Hepatocyte (in vitro differentiated cells): ENCODE data around the gene IMPACT. TPM values are rescaled to one million over a fixed set of nuclear protein-coding genes. Genes with fewer than 3 reads are reported as not detected.

Source experiments
- DNase-seq: peaks from one replicate; pipeline ENCODE4 v3.0.0-alpha.2; 2016; ENCODE audit warnings: low spot score
- H2AFZ ChIP-seq: fragments of 200-600 bp; sonication (generic); 2 replicates; pipeline ENCODE4 v1.6.0; 2016; ENCODE audit warnings: antibody characterized with exemption, mild to moderate bottlenecking
- H3K27ac ChIP-seq: fragments of 200-600 bp; sonication (generic); 2 replicates; pipeline ENCODE4 v1.5.1; 2016; ENCODE audit warnings: mild to moderate bottlenecking
- H3K27me3 ChIP-seq: fragments of 200-600 bp; sonication (generic); 2 replicates; pipeline ENCODE4 v1.6.1; 2016
- H3K36me3 ChIP-seq: fragments of 200-600 bp; sonication (generic); replicated peaks from 2 replicates; pipeline ENCODE4 v1.5.1; 2016; ENCODE audit warnings: low read depth; ENCODE audit not compliant: insufficient read depth
- H3K4me1 ChIP-seq: fragments of 200-600 bp; sonication (generic); 2 replicates; pipeline ENCODE4 v1.5.1; 2016; ENCODE audit warnings: mild to moderate bottlenecking, moderate library complexity; ENCODE audit not compliant: insufficient read depth
- H3K4me2 ChIP-seq: fragments of 200-600 bp; sonication (generic); 2 replicates; pipeline ENCODE4 v1.6.0; 2016
- H3K4me3 ChIP-seq: fragments of 200-600 bp; sonication (generic); 2 replicates; pipeline ENCODE4 v1.5.1; 2016; ENCODE audit warnings: mild to moderate bottlenecking
- H3K79me2 ChIP-seq: fragments of 200-600 bp; sonication (generic); 2 replicates; pipeline ENCODE4 v1.6.0; 2017; ENCODE audit warnings: mild to moderate bottlenecking
- H3K9me2 ChIP-seq: fragments of 200-600 bp; sonication (generic); replicated peaks from 2 replicates; pipeline ENCODE4 v1.6.0; 2017; ENCODE audit warnings: mild to moderate bottlenecking; ENCODE audit not compliant: insufficient read depth
- H3K9me3 ChIP-seq: fragments of 200-600 bp; sonication (generic); 2 replicates; pipeline ENCODE4 v1.5.1; 2016; ENCODE audit warnings: low read depth, mild to moderate bottlenecking
- H4K20me1 ChIP-seq: fragments of 200-600 bp; sonication (generic); 2 replicates; pipeline ENCODE4 v1.6.0; 2016; ENCODE audit warnings: mild to moderate bottlenecking; ENCODE audit not compliant: insufficient read depth, poor library complexity, severe bottlenecking
- CTCF ChIP-seq: fragments of 200-600 bp; sonication (generic); IDR thresholded peaks from 2 replicates; pipeline ENCODE4 v1.5.1; 2016; ENCODE audit warnings: antibody characterized with exemption, mild to moderate bottlenecking; ENCODE audit not compliant: poor library complexity
- EZH2 ChIP-seq: fragments of 200-600 bp; sonication (generic); IDR thresholded peaks from 2 replicates; pipeline ENCODE4 v1.6.1; 2016; ENCODE audit warnings: antibody characterized with exemption, mild to moderate bottlenecking, borderline replicate concordance
- EZH2phosphoT487 ChIP-seq: fragments of 200-600 bp; sonication (generic); IDR thresholded peaks from one replicate; pipeline ENCODE4 v1.6.1; 2018; ENCODE audit warnings: antibody characterized with exemption, mild to moderate bottlenecking, low read depth, moderate library complexity; ENCODE audit not compliant: unreplicated experiment, severe bottlenecking
- WGBS: methylation state at CpG from one replicate; pipeline ENCODE4 v1.1.6; 2016; ENCODE audit warnings: low lambda C conversion rate; ENCODE audit errors: missing lambda C conversion rate; 5-methylcytosine and 5-hydroxymethylcytosine counted together
- polyA plus RNA-seq: library from polyadenylated mRNA; unstranded; fragments of >200 nt; fragmentation: Nextera tagmentation; extraction: Ambion mirVana; gene quantifications from 2 replicates; pipeline ENCODE4 v1.2.1, GENCODE V29; 2016
- total RNA-seq: library from RNA; depleted of rRNA; stranded (reverse); fragments of >200 nt; gene quantifications from 2 replicates; pipeline ENCODE4 v1.2.3, GENCODE V29; 2014

The IMPACT gene
- total and polyA plus RNA-seq, 2 experiments from 2014 or later: 21.7 to 36.3 TPM

GRCh38 chr18:24381126-24381525 lies 45.3 kb upstream of the IMPACT start:
- no peak overlapping the region for H3K27ac ChIP-seq
- H3K36me3 ChIP-seq: no peaks in the 10 kb centered on the region
- H3K4me3 ChIP-seq: no peak overlapping the region
- H2AFZ ChIP-seq: no peak overlapping the region
- H3K4me2 ChIP-seq: no peak overlapping the region
- no peak for DNase-seq
- no peaks in the 10 kb centered on the region for H3K27me3 ChIP-seq
- no peaks in the 10 kb centered on the region for H4K20me1 ChIP-seq
- no peaks in the 10 kb centered on the region for H3K9me3 ChIP-seq
- no peaks in the 10 kb centered on the region for H3K4me1 ChIP-seq
- WGBS: 75% methylated on average over 1 of the region's 1 CpG
- TF ChIP-seq EZH2 (no peak), EZH2phosphoT487 (no peak), CTCF (no peak)
- no peaks in the 10 kb centered on the region for H3K79me2 ChIP-seq
- no peaks in the 10 kb centered on the region for H3K9me2 ChIP-seq

- Histone ChIP-seq H3K27me3 (no peaks in the 10 kb centered on the region), H3K79me2 (no peaks in the 10 kb centered on the region), H4K20me1 (no peaks in the 10 kb centered on the region), H2AFZ (no peak overlapping the region), H3K9me2 (no peaks in the 10 kb centered on the region), H3K4me2 (no peak overlapping the region), H3K27ac (no peak overlapping the region), H3K36me3 (no peaks in the 10 kb centered on the region), H3K4me1 (no peaks in the 10 kb centered on the region), H3K9me3 (no peaks in the 10 kb centered on the region), H3K4me3 (no peak overlapping the region)
- DNase-seq: no peak
- TF ChIP-seq EZH2 (no peak), EZH2phosphoT487 (no peak), CTCF (no peak)
- WGBS: 95% methylated on average over 6 of the region's 6 CpGs
Measured at GRCh38 chr18:24386681-24387080, 39.8 kb upstream of the IMPACT start.

- Histone ChIP-seq H3K9me2 (no peaks in the 10 kb centered on the region), H3K27ac (no peak overlapping the region), H3K36me3 (no peaks in the 10 kb centered on the region), H3K27me3 (no peaks in the 10 kb centered on the region), H3K4me3 (no peak overlapping the region), H3K79me2 (no peaks in the 10 kb centered on the region), H2AFZ (no peak overlapping the region), H4K20me1 (no peaks in the 10 kb centered on the region), H3K4me1 (no peaks in the 10 kb centered on the region), H3K4me2 (no peak overlapping the region), H3K9me3 (no peaks in the 10 kb centered on the region)
- no peak for DNase-seq
- 69% methylated on average over 3 of the region's 3 CpGs for WGBS
- TF ChIP-seq EZH2: no peak
- no peak for TF ChIP-seq EZH2phosphoT487
- TF ChIP-seq CTCF: no peak
Measured at GRCh38 chr18:24388957-24389356, 37.5 kb upstream of the IMPACT start.
